Omental fat pad (tissue), 4 donors: ENCODE measurements around the gene ABHD12. TPM values are rescaled to one million over a fixed set of nuclear protein-coding genes. Genes with fewer than 3 reads are reported as not detected.

Experiments
- ATAC-seq: fragments of 150-250 bp; one replicate; pipeline ENCODE4 v1.9.1; 2016; ENCODE audit warnings: mild to moderate bottlenecking, moderate library complexity; ENCODE audit not compliant: low FRiP score
- DNase-seq: peaks from one replicate; pipeline ENCODE4 v3.0.0-alpha.2; 2019; ENCODE audit warnings: low spot score
- CTCF ChIP-seq, 3 donors: fragments of 450-650 bp; IDR thresholded peaks; one replicate each; pipeline ENCODE4 v1.5.1; 2016 to 2017; ENCODE audit warnings: antibody characterized with exemption in 3 of 3, mild to moderate bottlenecking in 3 of 3, moderate library complexity in 2 of 3
- total RNA-seq, 4 donors: library from RNA; depleted of rRNA; stranded (reverse); fragments of >200 nt; gene quantifications; one replicate each; pipeline ENCODE4 v1.1.0, GENCODE V29; 2016

ABHD12 gene
- total RNA-seq, 4 donors from 2014 or later = 30.3 to 46.3 (median 38.4) TPM

- no peak for TF ChIP-seq CTCF (IDR thresholded peaks at IDR 0.05)
- ATAC-seq (no peak), DNase-seq (no peak)
Measured at GRCh38 chr20:25292176-25292891, 98.3 kb downstream of the ABHD12 start.

- TF ChIP-seq CTCF (IDR thresholded peaks at IDR 0.05) = no peak
- DNase-seq (no peak), ATAC-seq (no peak)
Measured at GRCh38 chr20:25291432-25292133, 99.1 kb downstream of the ABHD12 start.

GRCh38 chr20:25290646-25291431 is 99.8 kb downstream of the ABHD12 start:
- ATAC-seq (no peak), DNase-seq (no peak)
- no peak for TF ChIP-seq CTCF (IDR thresholded peaks at IDR 0.05)

GRCh38 chr20:25289886-25290597 is 100.6 kb downstream of the ABHD12 start:
- no peak for TF ChIP-seq CTCF (IDR thresholded peaks at IDR 0.05)
- no peak for ATAC-seq
- no peak for DNase-seq

- DNase-seq (no peak), ATAC-seq (no peak)
- TF ChIP-seq CTCF (IDR thresholded peaks at IDR 0.05) = no peak
Measured at GRCh38 chr20:25288291-25289181, 102.1 kb downstream of the ABHD12 start.
